ENCODE results near the gene CLDND2.
A peak's percentile ranks its signal among the peaks of the same experiment; 100 is the strongest.

CLDND2 gene

DNA sequence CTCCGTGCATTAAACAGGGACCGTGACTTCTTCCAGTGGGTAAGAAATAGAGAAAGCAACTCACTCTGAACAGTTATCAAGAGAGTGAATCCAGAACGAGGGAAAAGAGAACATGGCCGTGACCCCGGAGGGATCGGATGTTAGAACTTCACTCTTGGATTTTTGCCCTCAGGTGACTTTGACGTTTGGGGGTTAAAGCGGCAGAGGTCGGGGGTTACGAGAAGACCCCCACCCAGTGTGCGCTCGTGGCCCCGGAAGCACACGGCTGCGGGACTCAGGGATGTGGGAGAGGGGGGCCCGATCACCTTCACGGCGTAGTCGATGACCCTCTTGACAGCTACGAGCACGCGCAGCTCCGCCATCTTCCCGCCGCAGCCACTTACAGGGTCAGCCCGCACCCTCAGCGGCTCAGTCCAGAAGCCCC is 2.8 kb downstream of the CLDND2 start, which contains the start of gene ETFB:
Gene ETFB, minus strand, starts transcription at position 424 of the 424 bp plus-strand sequence. Its CDS starts 62 bp downstream, at position 362.
- Histone ChIP-seq H3K27ac (replicated peaks) (peak within 1 kb of the TSS; percentile 92), H3K4me3 (replicated peaks; ENCODE audit: insufficient read depth, low read length) (peak within 1 kb of the TSS; percentile 67), H3K27me3 (ENCODE audit: insufficient read depth, poor library complexity, severe bottlenecking) (no peaks in the 10 kb centered on the region)
- no peak for DNase-seq (ENCODE audit: low read depth in 1 of 2, low spot score in 1 of 2)
- TF ChIP-seq SPI1 (IDR thresholded peaks at IDR 0.05; ENCODE audit: borderline replicate concordance, low read depth): no peak
- TF ChIP-seq POLR2AphosphoS5 (IDR thresholded peaks at IDR 0.05; ENCODE audit: low read depth): peak; percentile 52; the same call in 1 of the 2 replicates

DNA sequence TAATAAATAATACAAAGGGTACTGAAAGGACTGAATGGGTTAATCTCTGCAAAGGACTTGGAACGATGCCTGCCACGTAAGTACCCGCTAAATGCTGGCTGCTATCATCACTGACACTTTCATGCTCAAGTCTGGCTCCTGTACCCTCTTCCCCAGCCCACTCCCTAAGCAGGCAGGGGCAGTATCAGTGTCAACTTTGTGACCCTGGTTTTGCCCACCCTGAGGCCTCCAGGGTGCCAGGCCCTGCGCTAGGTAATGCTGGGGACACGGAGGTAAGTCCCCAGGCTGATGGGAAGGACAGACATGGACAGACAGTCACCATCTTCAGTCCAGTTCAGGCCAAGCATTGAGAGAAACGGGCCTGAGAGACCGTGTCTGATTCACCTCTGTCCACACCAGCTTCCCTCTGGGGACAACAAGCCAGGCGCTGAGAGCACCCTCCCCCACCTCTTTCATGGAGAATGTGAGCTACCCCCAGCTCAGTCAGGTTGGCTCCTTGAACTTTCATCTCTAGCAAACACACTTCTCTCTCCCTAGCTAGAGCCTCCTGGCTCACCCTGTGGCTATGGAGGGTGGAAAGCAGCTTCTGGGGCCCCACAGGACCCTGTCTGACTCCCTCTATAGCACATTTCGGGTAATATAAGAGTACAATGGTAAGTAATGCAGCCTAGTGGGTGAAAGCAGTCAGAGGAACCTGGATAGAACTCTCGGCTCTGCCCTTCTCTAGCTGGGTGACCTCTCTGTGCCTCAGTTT is 3.4 kb downstream of the CLDND2 start:
- TF ChIP-seq, protein P1, sequence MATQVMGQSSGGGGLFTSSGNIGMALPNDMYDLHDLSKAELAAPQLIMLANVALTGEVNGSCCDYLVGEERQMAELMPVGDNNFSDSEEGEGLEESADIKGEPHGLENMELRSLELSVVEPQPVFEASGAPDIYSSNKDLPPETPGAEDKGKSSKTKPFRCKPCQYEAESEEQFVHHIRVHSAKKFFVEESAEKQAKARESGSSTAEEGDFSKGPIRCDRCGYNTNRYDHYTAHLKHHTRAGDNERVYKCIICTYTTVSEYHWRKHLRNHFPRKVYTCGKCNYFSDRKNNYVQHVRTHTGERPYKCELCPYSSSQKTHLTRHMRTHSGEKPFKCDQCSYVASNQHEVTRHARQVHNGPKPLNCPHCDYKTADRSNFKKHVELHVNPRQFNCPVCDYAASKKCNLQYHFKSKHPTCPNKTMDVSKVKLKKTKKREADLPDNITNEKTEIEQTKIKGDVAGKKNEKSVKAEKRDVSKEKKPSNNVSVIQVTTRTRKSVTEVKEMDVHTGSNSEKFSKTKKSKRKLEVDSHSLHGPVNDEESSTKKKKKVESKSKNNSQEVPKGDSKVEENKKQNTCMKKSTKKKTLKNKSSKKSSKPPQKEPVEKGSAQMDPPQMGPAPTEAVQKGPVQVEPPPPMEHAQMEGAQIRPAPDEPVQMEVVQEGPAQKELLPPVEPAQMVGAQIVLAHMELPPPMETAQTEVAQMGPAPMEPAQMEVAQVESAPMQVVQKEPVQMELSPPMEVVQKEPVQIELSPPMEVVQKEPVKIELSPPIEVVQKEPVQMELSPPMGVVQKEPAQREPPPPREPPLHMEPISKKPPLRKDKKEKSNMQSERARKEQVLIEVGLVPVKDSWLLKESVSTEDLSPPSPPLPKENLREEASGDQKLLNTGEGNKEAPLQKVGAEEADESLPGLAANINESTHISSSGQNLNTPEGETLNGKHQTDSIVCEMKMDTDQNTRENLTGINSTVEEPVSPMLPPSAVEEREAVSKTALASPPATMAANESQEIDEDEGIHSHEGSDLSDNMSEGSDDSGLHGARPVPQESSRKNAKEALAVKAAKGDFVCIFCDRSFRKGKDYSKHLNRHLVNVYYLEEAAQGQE (IDR thresholded peaks at IDR 0.05; ENCODE audit: insufficient replicate concordance, low read depth): no peak
- no peak for TF ChIP-seq SPI1 (IDR thresholded peaks at IDR 0.05; ENCODE audit: borderline replicate concordance, low read depth)
- peak; percentile 27 for TF ChIP-seq POLR2AphosphoS5 (IDR thresholded peaks at IDR 0.05; ENCODE audit: low read depth)
- peak; percentile 33 to 38 for DNase-seq (ENCODE audit: low read depth in 1 of 2, low spot score in 1 of 2)
- H3K27me3 ChIP-seq (ENCODE audit: insufficient read depth, poor library complexity, severe bottlenecking): no peaks in the 10 kb centered on the region
- peak overlapping the region; percentile 92 for H3K27ac ChIP-seq (replicated peaks)
- H3K4me3 ChIP-seq (replicated peaks; ENCODE audit: insufficient read depth, low read length): peak overlapping the region; percentile 67

DNA sequence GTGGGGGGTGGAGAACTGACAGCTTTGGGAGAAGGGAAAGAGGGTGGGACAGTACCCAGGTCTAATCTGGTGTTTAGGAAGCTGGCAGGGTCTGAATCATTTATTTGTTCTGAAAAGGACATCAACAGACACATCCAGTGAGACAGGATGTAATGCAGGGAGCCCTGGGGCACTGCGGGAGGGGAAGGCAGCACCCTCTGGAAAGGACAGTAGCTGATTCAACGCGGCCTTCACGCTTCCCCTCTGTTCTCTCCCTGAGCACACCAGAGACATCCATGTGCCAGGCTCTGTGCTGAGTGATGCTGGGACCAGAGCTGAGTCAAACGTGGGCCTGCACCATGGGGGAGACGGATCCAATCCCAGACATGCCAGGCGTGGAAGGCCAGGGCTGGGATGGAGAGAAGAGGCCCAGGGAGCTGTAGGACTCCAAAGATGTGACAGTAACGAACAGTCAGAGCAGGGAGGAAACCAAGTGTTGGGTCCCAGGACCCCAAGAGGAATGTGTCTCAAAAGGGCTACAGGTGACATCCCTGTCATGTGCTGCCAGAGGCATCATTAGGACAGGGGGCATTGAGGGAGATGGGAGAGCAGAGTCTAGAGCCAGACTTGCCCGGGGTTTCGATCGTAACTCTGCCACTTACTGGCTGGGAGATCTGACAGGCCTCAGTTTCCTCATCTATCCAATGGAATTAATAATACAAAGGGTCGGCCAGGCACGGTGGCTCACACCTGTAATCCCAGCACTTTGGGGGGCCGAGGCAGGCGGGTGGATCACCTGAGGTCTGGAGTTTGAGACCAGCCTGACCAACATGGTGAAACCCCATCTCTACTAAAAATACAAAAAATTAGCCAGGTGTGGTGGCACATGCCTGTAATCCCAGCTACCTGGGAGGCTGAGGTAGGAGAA is 4.3 kb downstream of the CLDND2 start:
- DNase-seq (ENCODE audit: low read depth in 1 of 2, low spot score in 1 of 2): no peak
- Histone ChIP-seq H3K27ac (replicated peaks) (no peak overlapping the region), H3K4me3 (replicated peaks; ENCODE audit: insufficient read depth, low read length) (no peak overlapping the region), H3K27me3 (ENCODE audit: insufficient read depth, poor library complexity, severe bottlenecking) (no peaks in the 10 kb centered on the region)
- TF ChIP-seq, protein P1 (IDR thresholded peaks at IDR 0.05; ENCODE audit: insufficient replicate concordance, low read depth): no peak
- TF ChIP-seq SPI1 (IDR thresholded peaks at IDR 0.05; ENCODE audit: borderline replicate concordance, low read depth) (no peak), POLR2AphosphoS5 (IDR thresholded peaks at IDR 0.05; ENCODE audit: low read depth) (no peak)
- TF ChIP-seq, protein P2, sequence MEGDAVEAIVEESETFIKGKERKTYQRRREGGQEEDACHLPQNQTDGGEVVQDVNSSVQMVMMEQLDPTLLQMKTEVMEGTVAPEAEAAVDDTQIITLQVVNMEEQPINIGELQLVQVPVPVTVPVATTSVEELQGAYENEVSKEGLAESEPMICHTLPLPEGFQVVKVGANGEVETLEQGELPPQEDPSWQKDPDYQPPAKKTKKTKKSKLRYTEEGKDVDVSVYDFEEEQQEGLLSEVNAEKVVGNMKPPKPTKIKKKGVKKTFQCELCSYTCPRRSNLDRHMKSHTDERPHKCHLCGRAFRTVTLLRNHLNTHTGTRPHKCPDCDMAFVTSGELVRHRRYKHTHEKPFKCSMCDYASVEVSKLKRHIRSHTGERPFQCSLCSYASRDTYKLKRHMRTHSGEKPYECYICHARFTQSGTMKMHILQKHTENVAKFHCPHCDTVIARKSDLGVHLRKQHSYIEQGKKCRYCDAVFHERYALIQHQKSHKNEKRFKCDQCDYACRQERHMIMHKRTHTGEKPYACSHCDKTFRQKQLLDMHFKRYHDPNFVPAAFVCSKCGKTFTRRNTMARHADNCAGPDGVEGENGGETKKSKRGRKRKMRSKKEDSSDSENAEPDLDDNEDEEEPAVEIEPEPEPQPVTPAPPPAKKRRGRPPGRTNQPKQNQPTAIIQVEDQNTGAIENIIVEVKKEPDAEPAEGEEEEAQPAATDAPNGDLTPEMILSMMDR (IDR thresholded peaks at IDR 0.05; ENCODE audit: insufficient read depth, low read length): no peak

DNA sequence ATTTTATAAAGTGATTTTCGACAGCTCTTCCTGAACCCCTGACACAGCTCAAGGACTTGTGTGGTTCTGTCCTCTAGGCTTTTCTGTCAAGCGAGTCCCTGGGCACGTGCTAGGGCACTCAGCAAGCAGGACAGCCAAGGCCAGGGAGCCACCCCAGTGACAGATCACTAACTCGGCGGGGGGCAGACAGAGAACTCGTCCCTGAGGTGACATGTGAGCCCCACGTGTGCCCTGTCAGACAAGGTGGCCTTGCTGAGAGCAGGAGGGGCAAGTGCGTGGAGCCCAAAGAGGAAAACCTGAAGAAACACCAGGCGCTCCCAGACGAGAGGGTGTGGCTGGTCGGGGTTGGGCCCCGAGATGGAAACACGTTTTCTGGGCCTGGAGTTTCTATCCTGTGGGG is 7.6 kb downstream of the CLDND2 start:
- TF ChIP-seq, protein P2 (IDR thresholded peaks at IDR 0.05; ENCODE audit: insufficient read depth, low read length): no peak
- TF ChIP-seq, protein P1 (IDR thresholded peaks at IDR 0.05; ENCODE audit: insufficient replicate concordance, low read depth): no peak
- TF ChIP-seq SPI1 (IDR thresholded peaks at IDR 0.05; ENCODE audit: borderline replicate concordance, low read depth) (no peak), GABPA (IDR thresholded peaks at IDR 0.05; ENCODE audit: low read depth) (no peak), POLR2AphosphoS5 (IDR thresholded peaks at IDR 0.05; ENCODE audit: low read depth) (no peak)
- DNase-seq (ENCODE audit: low read depth in 1 of 2, low spot score in 1 of 2): no peak
- Histone ChIP-seq H3K4me3 (replicated peaks; ENCODE audit: insufficient read depth, low read length) (no peak overlapping the region), H3K27ac (replicated peaks) (no peak overlapping the region), H3K27me3 (ENCODE audit: insufficient read depth, poor library complexity, severe bottlenecking) (no peaks in the 10 kb centered on the region)
